ENCODE results near the gene HIGD1A.
A peak's percentile ranks its signal among the peaks of the same experiment; 100 is the strongest.

HIGD1A gene

DNA sequence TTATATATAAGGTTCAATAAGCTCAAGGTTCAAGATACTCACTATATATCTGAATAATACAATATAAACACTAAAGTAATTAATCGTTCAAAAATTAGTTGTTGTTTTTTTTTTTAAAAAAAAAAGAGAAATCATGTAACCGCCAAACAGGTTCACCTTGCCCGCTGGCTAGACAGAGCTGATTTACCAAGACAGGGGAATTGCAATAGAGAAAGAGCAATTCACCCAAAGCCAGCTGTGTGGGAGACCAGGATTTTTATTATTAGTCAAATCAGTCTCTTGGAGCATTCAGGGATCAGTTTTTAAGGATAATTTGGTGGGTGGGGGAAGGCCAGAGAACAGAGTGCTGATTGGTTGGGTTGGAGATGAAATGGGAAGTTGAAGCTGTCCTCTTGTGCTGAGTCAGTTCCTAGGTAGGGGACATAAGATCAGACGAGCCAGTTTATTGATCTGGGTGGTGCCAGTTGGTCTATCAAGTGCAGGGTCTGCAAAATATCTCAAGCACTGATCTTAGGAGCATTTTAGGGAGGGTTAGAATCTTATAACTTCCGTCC lies 7.9 kb downstream of the HIGD1A start:
- H3K4me3 ChIP-seq (ENCODE audit: low read length) = no peak overlapping the region
- no peak for DNase-seq (ENCODE audit: low read depth)
- TF ChIP-seq, protein P1, sequence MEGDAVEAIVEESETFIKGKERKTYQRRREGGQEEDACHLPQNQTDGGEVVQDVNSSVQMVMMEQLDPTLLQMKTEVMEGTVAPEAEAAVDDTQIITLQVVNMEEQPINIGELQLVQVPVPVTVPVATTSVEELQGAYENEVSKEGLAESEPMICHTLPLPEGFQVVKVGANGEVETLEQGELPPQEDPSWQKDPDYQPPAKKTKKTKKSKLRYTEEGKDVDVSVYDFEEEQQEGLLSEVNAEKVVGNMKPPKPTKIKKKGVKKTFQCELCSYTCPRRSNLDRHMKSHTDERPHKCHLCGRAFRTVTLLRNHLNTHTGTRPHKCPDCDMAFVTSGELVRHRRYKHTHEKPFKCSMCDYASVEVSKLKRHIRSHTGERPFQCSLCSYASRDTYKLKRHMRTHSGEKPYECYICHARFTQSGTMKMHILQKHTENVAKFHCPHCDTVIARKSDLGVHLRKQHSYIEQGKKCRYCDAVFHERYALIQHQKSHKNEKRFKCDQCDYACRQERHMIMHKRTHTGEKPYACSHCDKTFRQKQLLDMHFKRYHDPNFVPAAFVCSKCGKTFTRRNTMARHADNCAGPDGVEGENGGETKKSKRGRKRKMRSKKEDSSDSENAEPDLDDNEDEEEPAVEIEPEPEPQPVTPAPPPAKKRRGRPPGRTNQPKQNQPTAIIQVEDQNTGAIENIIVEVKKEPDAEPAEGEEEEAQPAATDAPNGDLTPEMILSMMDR (conservative IDR thresholded peaks at IDR 0.05; ENCODE audit: low read length) = no peak

- TF ChIP-seq, protein P1 (conservative IDR thresholded peaks at IDR 0.05; ENCODE audit: low read length) = no peak
- no peak overlapping the region for H3K4me3 ChIP-seq (ENCODE audit: low read length)
- no peak for DNase-seq (ENCODE audit: low read depth)
These were observed 8.6 kb downstream of the HIGD1A start for GRCh38 chr3:42795621-42796181.

GRCh38 chr3:42790714-42791229 lies 13.5 kb downstream of the HIGD1A start:
- TF ChIP-seq, protein P1 (conservative IDR thresholded peaks at IDR 0.05; ENCODE audit: low read length) = no peak
- DNase-seq (ENCODE audit: low read depth) = no peak
- no peak overlapping the region for H3K4me3 ChIP-seq (ENCODE audit: low read length)

GRCh38 chr3:42786631-42787030 lies 17.7 kb downstream of the HIGD1A start:
- TF ChIP-seq, protein P1 (conservative IDR thresholded peaks at IDR 0.05; ENCODE audit: low read length) = no peak
- DNase-seq (ENCODE audit: low read depth) = no peak
- H3K4me3 ChIP-seq (ENCODE audit: low read length) = no peak overlapping the region

DNA sequence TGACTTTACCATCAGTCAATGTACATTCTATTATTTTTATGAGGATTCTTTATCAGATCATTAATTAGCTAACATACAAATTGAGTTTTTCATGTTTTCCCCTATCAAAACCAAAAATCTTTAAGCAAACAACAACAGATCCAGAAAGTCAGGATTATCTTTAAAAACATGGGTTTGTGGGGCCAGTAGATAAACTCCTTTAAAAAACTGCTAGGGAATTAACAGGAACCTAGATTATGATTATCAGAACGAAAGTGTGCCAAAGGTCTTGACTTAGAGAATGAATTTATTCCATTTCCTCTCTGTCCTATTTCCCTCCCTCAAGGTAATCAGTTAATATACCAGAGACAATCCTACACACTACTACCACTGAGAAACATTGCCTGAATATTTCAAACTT lies 18.1 kb downstream of the HIGD1A start:
- DNase-seq (ENCODE audit: low read depth) = no peak
- no peak overlapping the region for H3K4me3 ChIP-seq (ENCODE audit: low read length)
- TF ChIP-seq, protein P1 (conservative IDR thresholded peaks at IDR 0.05; ENCODE audit: low read length) = no peak

GRCh38 chr3:42780892-42781700 lies 23.2 kb downstream of the HIGD1A start:
- no peak overlapping the region for H3K4me3 ChIP-seq (ENCODE audit: low read length)
- peak; percentile 75 for DNase-seq (ENCODE audit: low read depth)
- TF ChIP-seq, protein P1 (conservative IDR thresholded peaks at IDR 0.05; ENCODE audit: low read length) = peak; percentile 78
